K562 (cell line): ENCODE results near the gene SDC3. TPM values are rescaled to one million over a fixed set of nuclear protein-coding genes. Genes with fewer than 3 reads are reported as not detected.

Source experiments
- ATAC-seq: fragments of 200-7000 bp; cut with Tn5 transposase; 3 replicates; pipeline ENCODE4 v1.9.1; 2020; ENCODE audit warnings: moderate library complexity
- BruUV-seq: library from RNA; stranded (reverse); fragments of 400-500 nt; replicated peaks from 2 replicates; lab custom pipeline; 2021; lab: Mats Ljungman, UMichigan
- CTCF ChIA-PET: fragments of 300-600 bp; formaldehyde crosslinking; extraction: SDS; loops from one replicate; lab custom pipeline; 2021; ENCODE audit warnings: low intra/inter-chr PET ratio; lab: Yijun Ruan, JAX
- POLR2A ChIA-PET: fragments of 300-600, 350-650 bp; sonication (Branson Sonifier 250); formaldehyde crosslinking; extraction: SDS; loops from one replicate; lab custom pipeline; 2021; ENCODE audit warnings: antibody characterized with exemption, inconsistent platforms; lab: Yijun Ruan, JAX
- DNase-seq, 4 experiments: peaks; one replicate each; pipeline versions ENCODE4 v3.0.0 to v3.0.0-alpha.2; 2011 to 2018; ENCODE audit warnings: low spot score in 3 of 4, mixed read lengths in 3 of 4; ENCODE audit errors: extremely low read depth in 1 of 4
- FAIRE-seq: peaks from 2 replicates; lab custom pipeline; 2011; peaks lifted over from hg19 to GRCh38; lab: Jason Lieb, UNC
- H2AFZ ChIP-seq: 2 replicates; pipeline ENCODE4 v1.6.0; 2011; ENCODE audit warnings: low read depth, low read length, control low read depth, inconsistent platforms
- H3K27ac ChIP-seq: fragments of 200-600 bp; 3 replicates; pipeline ENCODE4 v1.8.0; 2011; ENCODE audit warnings: low read depth, mild to moderate bottlenecking, control low read depth, inconsistent platforms, low read length, moderate library complexity, mixed read lengths; ENCODE audit errors: extremely low read depth
- H3K27me3 ChIP-seq, 2 experiments: fragments of 300-600 bp in 1 of 2; 2 replicates in 1 of 2; 3 replicates in 1 of 2; pipeline versions ENCODE4 v1.6.0 to v1.8.0; 2011; ENCODE audit warnings: inconsistent platforms in 2 of 2, low read length in 2 of 2, mild to moderate bottlenecking in 1 of 2, mixed read lengths in 1 of 2, moderate library complexity in 1 of 2; ENCODE audit not compliant: control insufficient read depth in 2 of 2, insufficient read depth in 2 of 2
- H3K36me3 ChIP-seq: fragments of 300-600 bp; 3 replicates; pipeline ENCODE4 v1.8.0; 2011; ENCODE audit warnings: mild to moderate bottlenecking, low read length, inconsistent platforms; ENCODE audit not compliant: control insufficient read depth, insufficient read depth
- H3K4me1 ChIP-seq, 2 experiments: fragments of 200-600 bp in 1 of 2; replicated peaks in 1 of 2; 2 replicates in 1 of 2; 3 replicates in 1 of 2; pipeline versions ENCODE4 v1.5.1 to v1.8.0; 2011; ENCODE audit warnings: inconsistent platforms in 2 of 2, low read length in 2 of 2, mild to moderate bottlenecking in 1 of 2, mixed read lengths in 1 of 2, moderate library complexity in 1 of 2; ENCODE audit not compliant: control insufficient read depth in 2 of 2, insufficient read depth in 2 of 2
- H3K4me2 ChIP-seq: 2 replicates; pipeline ENCODE4 v1.6.1; 2011; ENCODE audit warnings: low read length, control low read depth, inconsistent platforms, mixed read lengths; ENCODE audit not compliant: insufficient read depth
- H3K4me3 ChIP-seq: fragments of 200-600 bp; sonication (generic), shearing (Covaris generic); 2 replicates; pipeline ENCODE4 v1.5.1; 2016; ENCODE audit warnings: control low read depth, inconsistent platforms
- H3K79me2 ChIP-seq: fragments of 200-600 bp; 3 replicates; pipeline ENCODE4 v1.8.0; 2011; ENCODE audit warnings: low read length, inconsistent platforms; ENCODE audit not compliant: control insufficient read depth, insufficient read depth
- H3K9ac ChIP-seq, 2 experiments: 2 replicates each; pipeline versions ENCODE4 v1.6.0 to v1.6.1; 2011; ENCODE audit warnings: low read depth in 2 of 2, low read length in 2 of 2, control low read depth in 1 of 2, inconsistent platforms in 1 of 2, mild to moderate bottlenecking in 1 of 2, mixed read lengths in 1 of 2; ENCODE audit not compliant: insufficient read depth in 1 of 2
- H3K9me1 ChIP-seq: one replicate; pipeline ENCODE4 v1.6.0; 2011; ENCODE audit warnings: inconsistent platforms, mild to moderate bottlenecking, low read length, moderate library complexity; ENCODE audit not compliant: control insufficient read depth, insufficient read depth
- H3K9me3 ChIP-seq: replicated peaks from 2 replicates; pipeline ENCODE4 v1.5.1; 2011; ENCODE audit warnings: low read depth, low read length, inconsistent platforms; ENCODE audit not compliant: control insufficient read depth, insufficient read depth
- H4K20me1 ChIP-seq: replicated peaks from 2 replicates; pipeline ENCODE4 v1.6.1; 2011; ENCODE audit warnings: low read length, inconsistent platforms, mixed read lengths; ENCODE audit not compliant: control insufficient read depth, insufficient read depth
- HMG20B ChIP-seq: fragments of 250-450 bp; sonication (Bioruptor Pico); IDR thresholded peaks from 2 replicates; pipeline ENCODE4 v1.5.0; 2021; ENCODE audit warnings: mild to moderate bottlenecking
- RNF2 ChIP-seq: sonication (generic); IDR thresholded peaks from 2 replicates; pipeline ENCODE4 v1.6.1; 2016
- SP1 ChIP-seq: sonication (generic); formaldehyde crosslinking; IDR thresholded peaks from 2 replicates; pipeline ENCODE4 v1.8.1; 2022; ENCODE audit warnings: mild to moderate bottlenecking, missing genetic modification reagents
- ZBTB2 ChIP-seq: fragments of 450-650 bp; IDR thresholded peaks from 2 replicates; pipeline ENCODE4 v1.6.1; 2016; ENCODE audit warnings: antibody characterized with exemption
- ZC3H8 ChIP-seq: fragments of 450-650 bp; IDR thresholded peaks from 2 replicates; pipeline ENCODE4 v1.6.1; 2017
- ZNF165 ChIP-seq: fragments of 250-450 bp; sonication (Bioruptor Pico); IDR thresholded peaks from 2 replicates; pipeline ENCODE4 v1.4.0; 2020; ENCODE audit warnings: borderline replicate concordance
- ZNF431 ChIP-seq: sonication (generic); formaldehyde crosslinking; IDR thresholded peaks from 2 replicates; pipeline ENCODE4 v1.8.0; 2022; ENCODE audit warnings: mild to moderate bottlenecking, missing genetic modification reagents
- ZNF436 ChIP-seq: fragments of 250-450, 450-650 bp; sonication (Bioruptor Pico); formaldehyde crosslinking; IDR thresholded peaks from 2 replicates; pipeline ENCODE4 v1.7.0; 2020; ENCODE audit warnings: mild to moderate bottlenecking
- WGBS: fragments of 100-300 bp; shearing (Covaris generic); methylation state at CpG from one replicate; pipeline ENCODE4 v1.1.6; 2016; ENCODE audit warnings: low coverage, mixed read lengths; ENCODE audit not compliant: insufficient coverage; ENCODE audit errors: missing lambda C conversion rate; 5-methylcytosine and 5-hydroxymethylcytosine counted together
- in situ Hi-C: fragments of 300-500 bp; cut with MboI; formaldehyde crosslinking; loops from 4 replicates; pipeline ENCODE4 v1.15.0; 2018; ENCODE audit warnings: inconsistent platforms, mixed read lengths
- intact Hi-C: fragments of 100-400 bp; cut with micrococcal nuclease; formaldehyde crosslinking; loops from 2 replicates; pipeline ENCODE4 v1.14.2; 2022
- polyA plus RNA-seq, 8 experiments: library from polyadenylated mRNA; depleted of rRNA in 4 of 8; stranded (reverse) in 5 of 8; unstranded in 3 of 8; fragments of >200 nt; fragmentation: Nextera tagmentation in 2 of 8; fragmentation: Illumina TruSeq in 1 of 8; extraction: Ambion mirVana in 2 of 8; extraction: Trizol in 1 of 8; gene quantifications; 2 replicates each; pipeline versions ENCODE4 v1.2.1 to v1.2.3, GENCODE V29; 2011 to 2014; ENCODE audit warnings: inconsistent platforms in 1 of 8, missing spikeins in 1 of 8
- total RNA-seq, 7 experiments: library from RNA; depleted of rRNA in 6 of 7; stranded (reverse); fragments of >200 nt in 6 of 7; fragmentation: Illumina TruSeq in 2 of 7; extraction: Trizol in 2 of 7; gene quantifications; 2 replicates each; pipeline versions ENCODE4 v1.2.1 to v1.2.3, GENCODE V29; 2011 to 2021; ENCODE audit warnings: low replicate concordance in 1 of 7

The SDC3 gene
- total and polyA plus RNA-seq, 9 of the 15 experiments (the other 6 are each of a cell fraction or from before 2014, with no cell fraction given): 0.38 to 44.1 (median 12.1) TPM

- no peak for FAIRE-seq
- Histone ChIP-seq H3K9ac (0 out of 4 replicates have a peak overlapping the region, but pooled peaks of 1 of the 2 experiments have one; percentile 8), H3K79me2 (no peaks in the 10 kb centered on the region), H2AFZ (no peak overlapping the region), H3K4me2 (no peak overlapping the region), H3K9me3 (no peaks in the 10 kb centered on the region), H3K27me3 (no peaks in the 10 kb centered on the region), H3K27ac (no peak overlapping the region), H3K9me1 (no peaks in the 10 kb centered on the region), H3K4me3 (no peak overlapping the region), H4K20me1 (peaks cover 22% of the 10 kb centered on the region; the same call in 1 of the 2 replicates), H3K4me1 (peaks cover 10 to 30% of the 10 kb centered on the region in 2 experiments), H3K36me3 (peaks cover 20% of the 10 kb centered on the region; the same call in 1 of the 3 replicates)
- no TSS peak for BruUV-seq
- ChIA-PET POLR2A (interaction anchor here (0.9 to 1.3 kb wide), 2 partner anchors 18 to 54 kb away, joined by 4 to 5 read pairs; no protein-coding TSS in a partner anchor), CTCF (no interaction called here)
- DNase-seq: no peak
- in situ Hi-C loops: no loop called here
- ATAC-seq: no peak
- intact Hi-C loops: no loop called here
- no peak for TF ChIP-seq ZNF165 (CRISPR knock-in tag)
- TF ChIP-seq ZNF436: no peak
- TF ChIP-seq ZNF431 (CRISPR knock-in tag): no peak
- TF ChIP-seq RNF2: no peak
- no peak for TF ChIP-seq ZBTB2
- TF ChIP-seq HMG20B (CRISPR knock-in tag): no peak
- no peak for TF ChIP-seq SP1 (CRISPR knock-in tag)
- TF ChIP-seq ZC3H8: no peak
- 44% methylated on average over 9 of the region's 9 CpGs for WGBS
These were observed 30.5 kb downstream of the SDC3 start for GRCh38 chr1:30878016-30878415.
